DOHH2 (cell line): ENCODE data around the gene SMIM8.

ENCODE experiments used
- H3F3A ChIP-seq: fragments of 200-600 bp; sonication (generic), shearing (Covaris generic); 2 replicates; pipeline ENCODE4 v1.6.0; 2016; ENCODE audit warnings: antibody characterized with exemption, mild to moderate bottlenecking; ENCODE audit not compliant: control insufficient read depth, insufficient read depth
- H3K27ac ChIP-seq: fragments of 200-600 bp; sonication (generic); 2 replicates; pipeline ENCODE4 v1.5.1; 2014; ENCODE audit warnings: low read depth, mild to moderate bottlenecking, low read length, moderate library complexity
- H3K27me3 ChIP-seq: fragments of 200-600 bp; sonication (generic); 2 replicates; pipeline ENCODE4 v1.6.1; 2014; ENCODE audit warnings: mild to moderate bottlenecking, low read length, mixed read lengths; ENCODE audit not compliant: control insufficient read depth
- H3K36me3 ChIP-seq: fragments of 200-600 bp; sonication (generic); 2 replicates; pipeline ENCODE4 v1.6.1; 2014; ENCODE audit warnings: mild to moderate bottlenecking, low read length, moderate library complexity, mixed read lengths; ENCODE audit not compliant: control insufficient read depth
- H3K4me1 ChIP-seq: fragments of 200-600 bp; sonication (generic); 2 replicates; pipeline ENCODE4 v1.6.1; 2014; ENCODE audit warnings: mild to moderate bottlenecking, low read length, mixed read lengths; ENCODE audit not compliant: control insufficient read depth
- H3K4me2 ChIP-seq: fragments of 200-600 bp; sonication (generic); 2 replicates; pipeline ENCODE4 v1.6.0; 2014; ENCODE audit warnings: mild to moderate bottlenecking, low read length, moderate library complexity
- H3K4me3 ChIP-seq: fragments of 200-600 bp; sonication (generic); 2 replicates; pipeline ENCODE4 v1.5.1; 2014; ENCODE audit warnings: mild to moderate bottlenecking, low read length, mixed read lengths
- H3K79me2 ChIP-seq: fragments of 200-600 bp; sonication (generic); 2 replicates; pipeline ENCODE4 v1.6.1; 2014; ENCODE audit warnings: mild to moderate bottlenecking, low read length, mixed read lengths; ENCODE audit not compliant: control insufficient read depth
- H3K9me2 ChIP-seq: fragments of 200-600 bp; sonication (generic); replicated peaks from 2 replicates; pipeline ENCODE4 v1.6.1; 2014; ENCODE audit warnings: mild to moderate bottlenecking, low read length, mixed read lengths; ENCODE audit not compliant: control insufficient read depth
- H3K9me3 ChIP-seq: fragments of 200-600 bp; sonication (generic); 2 replicates; pipeline ENCODE4 v1.6.1; 2014; ENCODE audit warnings: antibody characterized with exemption, low read length, mixed read lengths; ENCODE audit not compliant: control insufficient read depth, insufficient read depth
- H4K20me1 ChIP-seq: fragments of 200-600 bp; sonication (generic); 2 replicates; pipeline ENCODE4 v1.6.0; 2014; ENCODE audit warnings: low read depth, mild to moderate bottlenecking, antibody characterized with exemption, low read length, moderate library complexity; ENCODE audit not compliant: control insufficient read depth, insufficient read depth
- EZH2phosphoT487 ChIP-seq: fragments of 200-600 bp; sonication (generic); IDR thresholded peaks from 2 replicates; pipeline ENCODE4 v1.6.1; 2017; ENCODE audit warnings: borderline replicate concordance, mild to moderate bottlenecking, antibody characterized with exemption, low read length, moderate library complexity, mixed read lengths
- TF ChIP-seq, protein P1 (sequence below): fragments of 200-600 bp; sonication (generic); IDR thresholded peaks from one replicate; pipeline ENCODE4 v1.5.1; 2014; ENCODE audit warnings: antibody characterized with exemption, mild to moderate bottlenecking, low read depth, low read length; ENCODE audit not compliant: poor library complexity, severe bottlenecking

SMIM8 gene

DNA sequence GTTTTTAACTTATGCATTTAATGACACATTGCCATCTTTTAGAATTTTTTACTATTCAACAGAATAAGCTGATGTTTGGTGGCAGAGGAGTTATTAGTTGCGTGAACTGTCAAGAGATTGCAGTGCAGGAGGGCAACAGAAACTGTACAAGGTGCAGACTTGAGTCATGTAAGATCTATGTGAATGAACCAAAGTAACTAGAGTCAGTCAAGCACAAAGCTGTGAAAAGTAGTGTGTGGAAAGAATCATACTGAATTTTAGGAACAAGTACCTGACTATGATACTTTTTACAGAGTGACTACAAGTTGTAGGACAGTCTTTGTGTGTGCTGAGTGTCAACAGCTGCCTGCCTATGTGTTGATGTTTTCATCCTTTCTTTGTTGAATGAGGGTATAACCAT is 19.5 kb downstream of the SMIM8 start:
- H3K27ac ChIP-seq = no peak overlapping the region
- no peaks in the 10 kb centered on the region for H3K79me2 ChIP-seq
- H3K9me2 ChIP-seq = no peaks in the 10 kb centered on the region
- H3K9me3 ChIP-seq = no peaks in the 10 kb centered on the region
- TF ChIP-seq, protein P1, sequence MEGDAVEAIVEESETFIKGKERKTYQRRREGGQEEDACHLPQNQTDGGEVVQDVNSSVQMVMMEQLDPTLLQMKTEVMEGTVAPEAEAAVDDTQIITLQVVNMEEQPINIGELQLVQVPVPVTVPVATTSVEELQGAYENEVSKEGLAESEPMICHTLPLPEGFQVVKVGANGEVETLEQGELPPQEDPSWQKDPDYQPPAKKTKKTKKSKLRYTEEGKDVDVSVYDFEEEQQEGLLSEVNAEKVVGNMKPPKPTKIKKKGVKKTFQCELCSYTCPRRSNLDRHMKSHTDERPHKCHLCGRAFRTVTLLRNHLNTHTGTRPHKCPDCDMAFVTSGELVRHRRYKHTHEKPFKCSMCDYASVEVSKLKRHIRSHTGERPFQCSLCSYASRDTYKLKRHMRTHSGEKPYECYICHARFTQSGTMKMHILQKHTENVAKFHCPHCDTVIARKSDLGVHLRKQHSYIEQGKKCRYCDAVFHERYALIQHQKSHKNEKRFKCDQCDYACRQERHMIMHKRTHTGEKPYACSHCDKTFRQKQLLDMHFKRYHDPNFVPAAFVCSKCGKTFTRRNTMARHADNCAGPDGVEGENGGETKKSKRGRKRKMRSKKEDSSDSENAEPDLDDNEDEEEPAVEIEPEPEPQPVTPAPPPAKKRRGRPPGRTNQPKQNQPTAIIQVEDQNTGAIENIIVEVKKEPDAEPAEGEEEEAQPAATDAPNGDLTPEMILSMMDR = no peak
- TF ChIP-seq EZH2phosphoT487 = no peak
- no peak overlapping the region for H3K4me3 ChIP-seq
- no peaks in the 10 kb centered on the region for H3K36me3 ChIP-seq
- no peaks in the 10 kb centered on the region for H3K4me1 ChIP-seq
- H3K4me2 ChIP-seq = no peak overlapping the region
- H4K20me1 ChIP-seq = no peaks in the 10 kb centered on the region
- no peaks in the 10 kb centered on the region for H3K27me3 ChIP-seq
- H3F3A ChIP-seq = no peaks in the 10 kb centered on the region

DNA sequence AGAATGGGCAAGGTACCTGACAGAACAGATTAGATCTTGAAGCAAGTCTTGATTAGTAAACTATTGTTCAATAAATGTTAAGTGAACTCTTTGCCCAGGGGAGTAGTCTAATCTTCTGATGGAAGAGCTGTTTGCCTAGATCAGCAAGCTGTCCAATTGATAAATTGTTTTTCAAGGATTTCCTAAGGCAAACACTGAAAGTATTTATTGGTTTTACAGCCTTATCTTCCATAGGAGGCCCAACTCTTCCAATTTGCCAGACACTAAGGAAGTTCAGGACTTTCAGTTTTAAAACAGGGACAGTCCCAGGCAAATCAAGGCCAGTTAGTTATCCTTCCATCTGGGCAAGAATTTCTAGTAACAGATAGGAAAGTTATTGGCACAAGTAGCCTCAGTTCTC is 20.4 kb downstream of the SMIM8 start:
- H3K4me3 ChIP-seq = no peak overlapping the region
- H3K4me2 ChIP-seq = no peak overlapping the region
- H3K27me3 ChIP-seq = no peaks in the 10 kb centered on the region
- no peaks in the 10 kb centered on the region for H3F3A ChIP-seq
- H3K79me2 ChIP-seq = no peaks in the 10 kb centered on the region
- no peaks in the 10 kb centered on the region for H3K9me3 ChIP-seq
- no peaks in the 10 kb centered on the region for H4K20me1 ChIP-seq
- TF ChIP-seq, protein P1 = no peak
- TF ChIP-seq EZH2phosphoT487 = no peak
- H3K36me3 ChIP-seq = no peaks in the 10 kb centered on the region
- no peak overlapping the region for H3K27ac ChIP-seq
- H3K9me2 ChIP-seq = no peaks in the 10 kb centered on the region
- no peaks in the 10 kb centered on the region for H3K4me1 ChIP-seq

DNA sequence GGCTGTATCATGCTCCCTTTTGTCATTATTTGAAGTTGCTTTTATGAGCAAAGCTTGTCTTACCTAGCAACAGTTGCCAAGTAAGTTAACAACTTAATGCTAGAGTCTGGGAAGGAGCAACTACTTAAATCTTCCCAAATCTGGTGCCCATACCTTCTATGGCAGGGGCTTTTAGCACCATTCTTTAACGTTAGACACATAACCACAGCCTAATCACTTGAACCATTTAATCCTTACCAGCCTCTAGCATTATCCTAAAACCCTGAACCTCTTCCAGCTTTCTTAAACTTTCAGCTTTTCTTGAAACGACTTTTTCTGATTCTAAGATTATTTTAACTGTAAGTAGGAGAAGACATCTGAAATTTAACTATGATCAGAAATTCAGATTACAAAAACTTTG is 22.3 kb downstream of the SMIM8 start, which contains the start of gene C6orf163:
Gene C6orf163 (plus strand): TSS at position 83 of the 400 bp plus-strand sequence. CDS start 287 bp downstream, at position 370.
- Histone ChIP-seq H3K27ac (no peak within 1 kb of the TSS), H3K79me2 (no peaks in the 10 kb centered on the region), H3K4me3 (no peak within 1 kb of the TSS), H3F3A (no peaks in the 10 kb centered on the region), H3K27me3 (no peaks in the 10 kb centered on the region), H3K4me1 (no peaks in the 10 kb centered on the region), H3K36me3 (no peaks in the 10 kb centered on the region), H3K9me2 (no peaks in the 10 kb centered on the region), H4K20me1 (no peaks in the 10 kb centered on the region), H3K9me3 (no peaks in the 10 kb centered on the region), H3K4me2 (no peak within 1 kb of the TSS)
- TF ChIP-seq, protein P1 = no peak
- TF ChIP-seq EZH2phosphoT487 = no peak

DNA sequence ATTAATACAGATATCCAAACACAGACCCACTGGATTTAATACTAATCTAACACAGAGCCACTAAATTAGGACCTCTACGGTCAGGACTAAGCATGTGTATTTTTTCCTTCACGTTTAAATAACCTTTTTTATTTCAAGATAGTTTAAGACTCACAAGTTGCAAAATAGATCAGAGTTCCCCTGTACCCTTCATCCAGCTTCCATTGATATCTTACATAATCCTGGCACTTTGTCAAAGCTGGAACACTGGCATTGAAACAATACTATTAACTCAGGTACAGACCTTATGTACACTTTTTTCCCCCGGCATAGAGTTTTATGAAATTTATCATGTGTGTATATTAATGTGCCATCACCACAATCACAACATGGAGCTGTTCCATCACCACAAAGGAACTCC is 24.3 kb downstream of the SMIM8 start:
- TF ChIP-seq EZH2phosphoT487 = no peak
- TF ChIP-seq, protein P1 = no peak
- Histone ChIP-seq H3K4me2 (no peak overlapping the region), H3K36me3 (no peaks in the 10 kb centered on the region), H3K27ac (no peak overlapping the region), H3K4me1 (no peaks in the 10 kb centered on the region), H3K9me3 (no peaks in the 10 kb centered on the region), H3F3A (no peaks in the 10 kb centered on the region), H3K27me3 (no peaks in the 10 kb centered on the region), H3K9me2 (no peaks in the 10 kb centered on the region), H3K4me3 (no peak overlapping the region), H3K79me2 (no peaks in the 10 kb centered on the region), H4K20me1 (no peaks in the 10 kb centered on the region)
